HEK293 (cell line): ENCODE data around the gene TTLL5.
A peak's percentile ranks its signal among the peaks of the same experiment; 100 is the strongest.

Experiments used
- CTCF ChIP-seq: fragments of 450-650 bp; formaldehyde crosslinking; IDR thresholded peaks from 2 replicates; pipeline ENCODE4 v1.5.1; 2016; ENCODE audit warnings: missing biosample characterization, missing genetic modification characterization
- GFI1B ChIP-seq: fragments of 450-650 bp; formaldehyde crosslinking; IDR thresholded peaks from 2 replicates; pipeline ENCODE4 v1.5.1; 2016; ENCODE audit warnings: missing biosample characterization, missing genetic modification characterization
- KLF1 ChIP-seq: fragments of 450-650 bp; formaldehyde crosslinking; IDR thresholded peaks from 2 replicates; pipeline ENCODE4 v1.5.1; 2016; ENCODE audit warnings: missing biosample characterization, missing genetic modification characterization
- REST ChIP-seq: fragments of 450-650 bp; formaldehyde crosslinking; IDR thresholded peaks from 2 replicates; pipeline ENCODE4 v1.5.1; 2016; ENCODE audit warnings: missing biosample characterization, missing genetic modification characterization
- TCF7L2 ChIP-seq: IDR thresholded peaks from 2 replicates; pipeline ENCODE4 v1.6.1; 2011; ENCODE audit warnings: low read depth, mild to moderate bottlenecking, inconsistent platforms, low read length, moderate library complexity, borderline replicate concordance
- ZBTB17 ChIP-seq: fragments of 450-650 bp; formaldehyde crosslinking; IDR thresholded peaks from 2 replicates; pipeline ENCODE4 v1.5.1; 2016; ENCODE audit warnings: missing biosample characterization, missing genetic modification characterization
- ZFHX2 ChIP-seq: fragments of 450-650 bp; formaldehyde crosslinking; conservative IDR thresholded peaks from 2 replicates; pipeline ENCODE4 v1.5.1; 2016; ENCODE audit warnings: missing biosample characterization, missing genetic modification characterization
- ZNF169 ChIP-seq: fragments of 450-650 bp; formaldehyde crosslinking; IDR thresholded peaks from 2 replicates; pipeline ENCODE4 v1.5.1; 2016; ENCODE audit warnings: missing biosample characterization, missing genetic modification characterization
- ZNF221 ChIP-seq: fragments of 450-650 bp; formaldehyde crosslinking; IDR thresholded peaks from 2 replicates; pipeline ENCODE4 v1.5.1; 2017; ENCODE audit warnings: missing biosample characterization, missing genetic modification characterization, borderline replicate concordance
- ZNF23 ChIP-seq: fragments of 450-650 bp; formaldehyde crosslinking; IDR thresholded peaks from 2 replicates; pipeline ENCODE4 v1.5.1; 2016; ENCODE audit warnings: missing biosample characterization, missing genetic modification characterization, borderline replicate concordance
- ZNF26 ChIP-seq: fragments of 450-650 bp; formaldehyde crosslinking; IDR thresholded peaks from 2 replicates; pipeline ENCODE4 v1.5.1; 2016; ENCODE audit warnings: missing biosample characterization, missing genetic modification characterization
- ZNF350 ChIP-seq: fragments of 450-650 bp; formaldehyde crosslinking; IDR thresholded peaks from 2 replicates; pipeline ENCODE4 v1.5.0; 2017; ENCODE audit warnings: missing biosample characterization, mild to moderate bottlenecking, missing genetic modification characterization
- ZNF354C ChIP-seq: fragments of 450-650 bp; formaldehyde crosslinking; IDR thresholded peaks from 2 replicates; pipeline ENCODE4 v1.5.1; 2016; ENCODE audit warnings: missing biosample characterization, missing genetic modification characterization, low read depth, borderline replicate concordance
- ZNF610 ChIP-seq: fragments of 450-650 bp; formaldehyde crosslinking; IDR thresholded peaks from 2 replicates; pipeline ENCODE4 v1.5.1; 2016; ENCODE audit warnings: missing biosample characterization, missing genetic modification characterization, borderline replicate concordance
- ZNF660 ChIP-seq: fragments of 450-650 bp; IDR thresholded peaks from 2 replicates; pipeline ENCODE4 v1.5.1; 2018; ENCODE audit warnings: missing biosample characterization, mild to moderate bottlenecking, missing genetic modification characterization
- ZNF664 ChIP-seq: fragments of 450-650 bp; formaldehyde crosslinking; IDR thresholded peaks from 2 replicates; pipeline ENCODE4 v1.5.1; 2016; ENCODE audit warnings: missing biosample characterization, missing genetic modification characterization
- ZNF777 ChIP-seq: fragments of 450-650 bp; formaldehyde crosslinking; IDR thresholded peaks from 2 replicates; pipeline ENCODE4 v1.5.1; 2017; ENCODE audit warnings: missing biosample characterization, missing genetic modification characterization, borderline replicate concordance
- ZNF791 ChIP-seq: fragments of 450-650 bp; formaldehyde crosslinking; IDR thresholded peaks from 2 replicates; pipeline ENCODE4 v1.5.1; 2016; ENCODE audit warnings: missing biosample characterization, missing genetic modification characterization
- ZSCAN5A ChIP-seq: fragments of 450-650 bp; formaldehyde crosslinking; IDR thresholded peaks from 2 replicates; pipeline ENCODE4 v1.5.1; 2016; ENCODE audit warnings: missing biosample characterization, missing genetic modification characterization
- TF ChIP-seq, protein P1 (sequence below): fragments of 450-650 bp; formaldehyde crosslinking; IDR thresholded peaks from 2 replicates; pipeline ENCODE4 v1.5.1; 2016; ENCODE audit warnings: missing biosample characterization, missing genetic modification characterization
- TF ChIP-seq, protein P2 (sequence below): IDR thresholded peaks from 2 replicates; pipeline ENCODE4 v1.6.1; 2011; ENCODE audit warnings: mild to moderate bottlenecking, low read depth, low read length, borderline replicate concordance
- TF ChIP-seq, protein P3 (sequence below): fragments of 450-650 bp; formaldehyde crosslinking; IDR thresholded peaks from 2 replicates; pipeline ENCODE4 v1.5.1; 2016; ENCODE audit warnings: missing biosample characterization, missing genetic modification characterization, borderline replicate concordance

TTLL5 gene

DNA sequence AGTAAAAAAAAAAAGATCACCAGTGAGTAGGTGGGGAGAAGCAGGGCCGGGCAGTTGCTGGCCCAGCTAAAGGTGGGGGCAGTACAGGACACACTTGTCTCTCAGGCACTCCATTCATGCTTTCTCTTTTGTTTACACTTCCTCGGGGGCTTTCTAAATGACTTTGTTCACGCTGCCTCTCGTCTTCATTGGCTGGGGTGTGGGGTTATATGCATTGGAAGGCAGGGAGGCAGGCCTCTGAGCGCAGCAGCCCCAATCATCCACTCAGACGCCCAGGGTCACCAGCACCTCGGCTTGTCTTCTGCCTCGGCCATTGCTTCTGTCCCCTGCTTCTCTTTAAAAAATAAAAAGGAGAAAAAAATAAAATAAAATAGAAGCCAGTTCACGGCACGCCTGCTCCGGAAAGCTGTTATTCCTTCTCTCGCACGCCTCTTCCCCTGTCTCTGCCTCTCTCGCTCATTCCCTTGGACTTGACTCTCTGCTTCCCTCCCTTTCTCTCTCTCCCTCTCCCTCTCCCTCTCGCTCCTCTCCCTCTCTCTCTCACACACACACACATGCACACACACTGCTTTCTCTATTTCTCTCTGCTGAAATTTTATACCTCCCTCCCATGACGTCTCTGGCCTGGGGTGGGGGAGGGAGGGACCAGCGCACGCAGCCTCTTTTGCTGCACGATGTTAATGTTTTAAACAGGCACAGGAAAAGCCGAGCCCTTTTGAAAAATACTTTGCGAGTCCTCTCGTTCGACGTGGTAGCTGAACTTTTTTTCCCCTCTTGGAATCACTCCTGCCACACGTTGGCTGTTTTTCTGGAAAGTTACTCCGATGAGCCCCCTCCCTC is 320.6 kb downstream of the TTLL5 start, which contains the start of gene TGFB3 (continued):
- TF ChIP-seq ZSCAN5A (tag by site-specific recombination): no peak
- TF ChIP-seq ZNF660 (tag by site-specific recombination): no peak
- no peak for TF ChIP-seq ZNF23
- no peak; the same call in 1 of the 2 replicates for TF ChIP-seq ZFHX2
- TF ChIP-seq ZNF26 (tag by site-specific recombination): no peak
- TF ChIP-seq ZNF169 (tag by site-specific recombination): peak; percentile 86
- TF ChIP-seq, protein P1, sequence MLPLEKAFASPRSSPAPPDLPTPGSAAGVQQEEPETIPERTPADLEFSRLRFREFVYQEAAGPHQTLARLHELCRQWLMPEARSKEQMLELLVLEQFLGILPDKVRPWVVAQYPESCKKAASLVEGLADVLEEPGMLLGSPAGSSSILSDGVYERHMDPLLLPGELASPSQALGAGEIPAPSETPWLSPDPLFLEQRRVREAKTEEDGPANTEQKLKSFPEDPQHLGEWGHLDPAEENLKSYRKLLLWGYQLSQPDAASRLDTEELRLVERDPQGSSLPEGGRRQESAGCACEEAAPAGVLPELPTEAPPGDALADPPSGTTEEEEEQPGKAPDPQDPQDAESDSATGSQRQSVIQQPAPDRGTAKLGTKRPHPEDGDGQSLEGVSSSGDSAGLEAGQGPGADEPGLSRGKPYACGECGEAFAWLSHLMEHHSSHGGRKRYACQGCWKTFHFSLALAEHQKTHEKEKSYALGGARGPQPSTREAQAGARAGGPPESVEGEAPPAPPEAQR: peak; percentile 90
- TF ChIP-seq ZNF350 (tag by site-specific recombination): no peak
- TF ChIP-seq REST: no peak
- TF ChIP-seq ZNF354C (tag by site-specific recombination): no peak
- TF ChIP-seq, protein P2, sequence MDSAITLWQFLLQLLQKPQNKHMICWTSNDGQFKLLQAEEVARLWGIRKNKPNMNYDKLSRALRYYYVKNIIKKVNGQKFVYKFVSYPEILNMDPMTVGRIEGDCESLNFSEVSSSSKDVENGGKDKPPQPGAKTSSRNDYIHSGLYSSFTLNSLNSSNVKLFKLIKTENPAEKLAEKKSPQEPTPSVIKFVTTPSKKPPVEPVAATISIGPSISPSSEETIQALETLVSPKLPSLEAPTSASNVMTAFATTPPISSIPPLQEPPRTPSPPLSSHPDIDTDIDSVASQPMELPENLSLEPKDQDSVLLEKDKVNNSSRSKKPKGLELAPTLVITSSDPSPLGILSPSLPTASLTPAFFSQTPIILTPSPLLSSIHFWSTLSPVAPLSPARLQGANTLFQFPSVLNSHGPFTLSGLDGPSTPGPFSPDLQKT: no peak
- TF ChIP-seq ZNF777 (tag by site-specific recombination): no peak
- TF ChIP-seq KLF1 (tag by site-specific recombination): peak; percentile 54; the same call in 1 of the 2 replicates
- TF ChIP-seq ZNF610: no peak
- no peak for TF ChIP-seq ZNF664 (tag by site-specific recombination)
- TF ChIP-seq GFI1B (tag by site-specific recombination): peak; percentile 62; the same call in 1 of the 2 replicates
- TF ChIP-seq ZBTB17 (tag by site-specific recombination): peak; percentile 93
- TF ChIP-seq ZNF791 (tag by site-specific recombination): no peak
- peak; percentile 6; the same call in 1 of the 2 replicates for TF ChIP-seq CTCF (tag by site-specific recombination)
- no peak for TF ChIP-seq ZNF221 (tag by site-specific recombination)
- TF ChIP-seq, protein P3, sequence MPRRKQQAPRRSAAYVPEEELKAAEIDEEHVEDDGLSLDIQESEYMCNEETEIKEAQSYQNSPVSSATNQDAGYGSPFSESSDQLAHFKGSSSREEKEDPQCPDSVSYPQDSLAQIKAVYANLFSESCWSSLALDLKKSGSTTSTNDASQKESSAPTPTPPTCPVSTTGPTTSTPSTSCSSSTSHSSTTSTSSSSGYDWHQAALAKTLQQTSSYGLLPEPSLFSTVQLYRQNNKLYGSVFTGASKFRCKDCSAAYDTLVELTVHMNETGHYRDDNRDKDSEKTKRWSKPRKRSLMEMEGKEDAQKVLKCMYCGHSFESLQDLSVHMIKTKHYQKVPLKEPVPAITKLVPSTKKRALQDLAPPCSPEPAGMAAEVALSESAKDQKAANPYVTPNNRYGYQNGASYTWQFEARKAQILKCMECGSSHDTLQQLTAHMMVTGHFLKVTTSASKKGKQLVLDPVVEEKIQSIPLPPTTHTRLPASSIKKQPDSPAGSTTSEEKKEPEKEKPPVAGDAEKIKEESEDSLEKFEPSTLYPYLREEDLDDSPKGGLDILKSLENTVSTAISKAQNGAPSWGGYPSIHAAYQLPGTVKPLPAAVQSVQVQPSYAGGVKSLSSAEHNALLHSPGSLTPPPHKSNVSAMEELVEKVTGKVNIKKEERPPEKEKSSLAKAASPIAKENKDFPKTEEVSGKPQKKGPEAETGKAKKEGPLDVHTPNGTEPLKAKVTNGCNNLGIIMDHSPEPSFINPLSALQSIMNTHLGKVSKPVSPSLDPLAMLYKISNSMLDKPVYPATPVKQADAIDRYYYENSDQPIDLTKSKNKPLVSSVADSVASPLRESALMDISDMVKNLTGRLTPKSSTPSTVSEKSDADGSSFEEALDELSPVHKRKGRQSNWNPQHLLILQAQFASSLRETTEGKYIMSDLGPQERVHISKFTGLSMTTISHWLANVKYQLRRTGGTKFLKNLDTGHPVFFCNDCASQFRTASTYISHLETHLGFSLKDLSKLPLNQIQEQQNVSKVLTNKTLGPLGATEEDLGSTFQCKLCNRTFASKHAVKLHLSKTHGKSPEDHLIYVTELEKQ: peak; percentile 70; the same call in 1 of the 2 replicates
- no peak for TF ChIP-seq TCF7L2
